Activated CD4-positive, CD25-positive, alpha-beta regulatory T cell treated with anti-CD3 and anti-CD28 coated beads, Interleukin-2, amount 50 U/mL, for 24 hours (primary cell): ENCODE measurements around the gene TAF11L14.

Source experiments
- ATAC-seq, 2 donors: fragments of 150-1000 bp; cut with Tn5 transposase; one replicate each; pipeline ENCODE4 v1.10.0; 2021; ENCODE audit warnings: mild to moderate bottlenecking in 1 of 2, moderate library complexity in 1 of 2

Gene TAF11L14

GRCh38 chr5:17680737-17681136 lies 46.5 kb downstream of the TAF11L14 start:
- ATAC-seq: no peak
